Right cardiac atrium (tissue), 5 donors: ENCODE results near the gene B4GALNT4. TPM values are rescaled to one million over a fixed set of nuclear protein-coding genes. Genes with fewer than 3 reads are reported as not detected.

Experiments
- ATAC-seq, 2 donors: fragments of 200-7000 bp; cut with Tn5 transposase; one replicate each; pipeline versions ENCODE4 v1.8.0 to v1.9.1; 2020; ENCODE audit warnings: moderate library complexity in 2 of 2, mild to moderate bottlenecking in 1 of 2
- DNase-seq, 3 donors: peaks; one replicate each; pipeline ENCODE4 v3.0.0-alpha.2; 2020
- H3K27ac ChIP-seq: one replicate; pipeline ENCODE4 v1.5.1; 2013; ENCODE audit warnings: mild to moderate bottlenecking, low read length, control low read depth, moderate library complexity
- H3K27me3 ChIP-seq: one replicate; pipeline ENCODE4 v1.6.1; 2013; ENCODE audit not compliant: control insufficient read depth, insufficient read depth
- H3K4me1 ChIP-seq: one replicate; pipeline ENCODE4 v1.6.1; 2013; ENCODE audit warnings: low read length; ENCODE audit not compliant: control insufficient read depth, insufficient read depth
- H3K4me3 ChIP-seq: one replicate; pipeline ENCODE4 v1.5.1; 2013; ENCODE audit warnings: low read length, control low read depth
- H3K9me3 ChIP-seq: one replicate; pipeline ENCODE4 v1.6.1; 2013; ENCODE audit warnings: low read length; ENCODE audit not compliant: control insufficient read depth
- WGBS: extraction: QIAGEN DNeasy Blood & Tissue Kit; methylation state at CpG from one replicate; pipeline ENCODE4 v1.1.7; 2013; 5-methylcytosine and 5-hydroxymethylcytosine counted together
- intact Hi-C, 4 donors: fragments of 100-400 bp; cut with DNase I; formaldehyde crosslinking; loops; one replicate each; pipeline versions ENCODE4 v1.11.0 to v1.14.0; 2022 to 2023
- polyA plus RNA-seq: library from polyadenylated mRNA; stranded (reverse); fragments of 200-250 nt; gene quantifications from one replicate; pipeline ENCODE4 v1.2.3, GENCODE V29; 2013
- total RNA-seq, 4 donors: library from RNA; stranded (reverse); fragmentation: NEBNext Ultra II Directional; extraction: Animal tissue kit (Norgen Biotek cat#: 25700); gene quantifications; one replicate each; pipeline ENCODE4 v1.2.1, GENCODE V29; 2021
- donor health status: healthy with polysubstance abuse.
- donor health status: DM: no; HTN: yes; CAD: no.
- donor health status: DM: no; HTN: no; CAD: no.
- donor health status: DM: no; HTN: yes; CAD: no; lungs with severe emphysema.
- donor health status: DM: yes; HTN: yes; CAD: no.

B4GALNT4 gene
- total and polyA plus RNA-seq, 5 donors: 1.0 to 2.5 (median 1.4) TPM

DNA sequence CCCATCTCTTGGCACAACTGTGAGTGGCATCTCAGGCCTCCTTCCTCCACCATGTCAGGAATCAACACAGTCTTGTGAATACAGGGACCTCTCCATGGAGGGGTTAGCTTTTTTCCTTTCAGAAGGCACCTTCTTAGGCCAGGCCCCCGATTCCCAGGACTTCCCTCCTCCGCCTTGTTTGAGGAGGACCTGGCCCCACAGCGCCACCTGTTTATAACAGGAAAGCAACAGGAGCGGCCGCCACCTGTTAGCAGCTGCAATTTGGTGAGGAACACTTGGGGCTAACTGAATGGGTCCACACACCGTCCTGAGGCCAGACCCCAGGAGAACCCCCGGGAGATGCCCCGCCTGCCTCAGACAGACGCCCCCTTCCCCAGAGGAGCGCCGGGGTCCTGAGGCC, 20.9 kb downstream of the B4GALNT4 start:
- H3K27ac ChIP-seq: no peak overlapping the region
- H3K27me3 ChIP-seq: no peaks in the 10 kb centered on the region
- no peak for ATAC-seq
- intact Hi-C loops: no loop called here
- H3K4me3 ChIP-seq: no peak overlapping the region
- H3K4me1 ChIP-seq: no peaks in the 10 kb centered on the region
- no peaks in the 10 kb centered on the region for H3K9me3 ChIP-seq
- WGBS: 62% methylated on average over 9 of the region's 11 CpGs
- peak in 1 of 3 donors; percentile 51 for DNase-seq

- Histone ChIP-seq H3K4me1 (no peaks in the 10 kb centered on the region), H3K27ac (no peak overlapping the region), H3K9me3 (no peaks in the 10 kb centered on the region), H3K4me3 (no peak overlapping the region), H3K27me3 (no peaks in the 10 kb centered on the region)
- intact Hi-C loops: no loop called here
- ATAC-seq (no peak), DNase-seq (peak in 1 of 3 donors; percentile 32)
- 76% methylated on average over 38 of the region's 38 CpGs for WGBS
These were observed 22.1 kb downstream of the B4GALNT4 start for GRCh38 chr11:391117-392017.

DNA sequence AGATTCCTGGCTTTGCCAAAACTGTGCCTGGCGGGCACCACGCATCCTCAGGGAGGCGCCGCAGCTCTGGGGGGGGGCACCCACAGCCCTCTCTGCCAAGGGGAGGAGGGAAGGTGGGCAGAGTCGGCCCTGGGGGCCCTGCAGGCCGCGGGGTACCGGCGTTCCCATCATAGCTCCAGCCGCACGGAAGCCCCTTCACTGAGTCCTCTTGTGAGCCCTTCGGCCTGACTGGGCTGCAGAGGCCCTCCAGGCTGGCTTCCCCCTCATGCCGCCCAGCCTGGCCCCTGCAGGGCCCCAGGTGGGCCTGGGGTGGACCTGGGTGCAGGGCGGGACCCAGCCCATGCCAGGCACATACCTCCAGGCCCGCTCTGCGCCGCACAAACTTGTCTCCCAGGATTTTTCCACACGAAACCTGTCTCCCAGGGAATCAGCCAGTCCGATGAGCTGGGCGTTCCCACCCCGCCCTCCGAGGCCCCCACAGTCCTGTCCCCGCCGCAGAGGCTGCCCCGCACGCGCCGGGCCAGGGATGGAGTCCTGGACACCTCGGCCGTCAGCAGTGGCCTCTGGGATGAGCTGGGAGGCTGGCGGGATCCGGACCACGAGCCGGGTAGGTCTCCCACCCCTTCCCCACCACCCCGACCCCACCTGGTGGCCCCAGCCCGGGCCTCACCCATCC, 22.9 kb downstream of the B4GALNT4 start:
- intact Hi-C loops: no loop called here
- no peaks in the 10 kb centered on the region for H3K4me1 ChIP-seq
- H3K9me3 ChIP-seq: no peaks in the 10 kb centered on the region
- 90% methylated on average over 36 of the region's 36 CpGs for WGBS
- no peak overlapping the region for H3K27ac ChIP-seq
- no peak overlapping the region for H3K4me3 ChIP-seq
- no peaks in the 10 kb centered on the region for H3K27me3 ChIP-seq
- ATAC-seq (no peak), DNase-seq (no peak)

GRCh38 chr11:393219-394033, 24.1 kb downstream of the B4GALNT4 start:
- Histone ChIP-seq H3K4me3 (no peak overlapping the region), H3K9me3 (no peaks in the 10 kb centered on the region), H3K27ac (no peak overlapping the region), H3K27me3 (no peaks in the 10 kb centered on the region), H3K4me1 (no peaks in the 10 kb centered on the region)
- 85% methylated on average over 17 of the region's 17 CpGs for WGBS
- intact Hi-C loops: no loop called here
- ATAC-seq: no peak
- DNase-seq: no peak

GRCh38 chr11:394034-394857, 24.9 kb downstream of the B4GALNT4 start, which contains the start of gene PKP3:
Gene PKP3 (plus strand): TSS chr11:394209. CDS start chr11:394293, 84 bp downstream.
- Histone ChIP-seq H3K27me3 (no peaks in the 10 kb centered on the region), H3K4me3 (no peak within 1 kb of the TSS), H3K9me3 (no peaks in the 10 kb centered on the region), H3K4me1 (no peaks in the 10 kb centered on the region), H3K27ac (no peak within 1 kb of the TSS)
- intact Hi-C loops: no loop called here
- ATAC-seq: peak; percentile 30 to 58
- WGBS: 59% methylated on average over 57 of the region's 57 CpGs
- no peak for DNase-seq

DNA sequence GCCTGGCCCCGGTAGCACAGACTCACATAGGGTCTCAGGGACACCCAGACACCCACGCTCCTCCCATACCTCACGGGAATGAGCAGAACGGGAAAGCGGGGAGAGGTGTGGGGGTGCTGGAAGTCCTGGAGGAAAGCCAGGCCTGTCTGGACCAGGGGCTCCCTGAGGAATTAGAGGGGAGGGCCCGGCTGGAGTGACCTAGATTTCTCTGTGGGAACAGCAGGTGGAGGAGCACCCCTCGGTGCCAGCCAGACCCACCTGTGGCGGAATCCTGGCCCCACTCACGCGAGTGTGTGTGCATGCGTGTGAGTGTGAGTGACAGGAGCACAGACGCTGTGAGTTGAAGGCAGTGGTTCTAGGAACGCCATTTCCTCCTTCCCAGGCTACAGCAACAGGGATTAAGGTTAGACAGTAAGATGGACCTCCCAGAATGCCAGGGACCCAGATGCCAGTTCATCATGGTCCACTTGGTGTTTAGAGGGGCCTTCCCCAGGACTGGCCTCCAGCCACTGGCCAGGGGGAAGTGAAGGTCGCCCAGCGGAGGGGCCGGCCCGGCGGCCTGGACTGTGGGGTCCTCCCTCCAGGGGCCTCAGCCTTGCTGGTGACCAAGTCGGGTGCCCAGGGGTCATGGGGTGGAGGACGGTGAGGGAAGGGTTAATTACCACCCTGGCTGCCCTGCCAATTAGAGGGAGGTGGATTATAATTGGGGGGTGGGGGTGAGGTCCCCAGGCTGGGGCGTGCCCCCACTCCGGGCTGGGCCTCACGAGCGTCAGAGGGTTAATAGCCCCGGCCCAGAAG, 25.8 kb downstream of the B4GALNT4 start:
- 75% methylated on average over 25 of the region's 25 CpGs for WGBS
- DNase-seq: no peak
- intact Hi-C loops: no loop called here
- Histone ChIP-seq H3K4me3 (no peak overlapping the region), H3K9me3 (no peaks in the 10 kb centered on the region), H3K27ac (no peak overlapping the region), H3K4me1 (no peaks in the 10 kb centered on the region), H3K27me3 (no peaks in the 10 kb centered on the region)
- ATAC-seq: no peak

DNA sequence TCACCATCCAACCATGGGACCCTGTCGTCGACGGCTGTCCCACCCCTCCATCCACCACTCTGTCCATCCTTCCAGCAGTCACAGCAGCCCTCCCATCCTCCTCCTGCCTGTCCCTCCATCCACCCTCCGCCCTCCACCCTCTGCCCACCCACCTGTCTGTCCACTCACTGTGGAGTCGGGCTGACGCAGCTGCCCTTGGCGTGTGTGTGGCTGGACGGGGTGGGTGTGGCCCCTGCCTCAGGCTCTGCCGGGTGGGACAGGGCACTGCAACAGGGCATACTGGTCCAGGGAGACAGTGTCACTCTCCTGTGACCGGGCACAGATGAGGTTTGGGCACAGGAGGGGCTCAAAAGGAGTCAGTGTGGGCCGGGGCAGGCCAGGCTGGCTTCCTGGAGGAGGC, 26.6 kb downstream of the B4GALNT4 start:
- Histone ChIP-seq H3K9me3 (no peaks in the 10 kb centered on the region), H3K4me3 (no peak overlapping the region), H3K27me3 (no peaks in the 10 kb centered on the region), H3K4me1 (no peaks in the 10 kb centered on the region), H3K27ac (no peak overlapping the region)
- ATAC-seq: no peak
- DNase-seq: no peak
- WGBS: 68% methylated on average over 11 of the region's 11 CpGs
- intact Hi-C loops: no loop called here

DNA sequence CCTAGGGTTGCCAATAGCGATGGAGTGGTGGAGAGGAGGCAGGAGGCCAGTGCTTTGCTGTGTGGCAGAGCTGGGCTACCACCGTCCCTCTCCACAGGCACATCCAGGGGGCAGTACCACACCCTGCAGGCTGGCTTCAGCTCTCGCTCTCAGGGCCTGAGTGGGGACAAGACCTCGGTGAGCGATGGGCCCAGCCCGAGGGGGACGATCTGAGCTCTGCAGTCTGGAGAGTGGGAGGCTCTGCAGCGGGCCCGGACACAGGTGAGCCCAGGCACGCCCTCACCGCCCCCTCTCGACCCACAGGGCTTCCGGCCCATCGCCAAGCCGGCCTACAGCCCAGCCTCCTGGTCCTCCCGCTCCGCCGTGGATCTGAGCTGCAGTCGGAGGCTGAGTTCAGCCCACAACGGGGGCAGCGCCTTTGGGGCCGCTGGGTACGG, 27.2 kb downstream of the B4GALNT4 start:
- no peaks in the 10 kb centered on the region for H3K27me3 ChIP-seq
- 49% methylated on average over 23 of the region's 23 CpGs for WGBS

GRCh38 chr11:396948-397548, 27.7 kb downstream of the B4GALNT4 start:
- 47% methylated on average over 43 of the region's 43 CpGs for WGBS
- no peak overlapping the region for H3K4me3 ChIP-seq
- DNase-seq (peak; percentile 72 to 89 (median 89)), ATAC-seq (peak; percentile 75 to 83)
- H3K4me1 ChIP-seq: no peaks in the 10 kb centered on the region
- no peaks in the 10 kb centered on the region for H3K27me3 ChIP-seq
- H3K27ac ChIP-seq: no peak overlapping the region
- H3K9me3 ChIP-seq: no peaks in the 10 kb centered on the region
- intact Hi-C loops: no loop called here

More for the DNA sequence above, 27.2 kb downstream of the B4GALNT4 start:
- Histone ChIP-seq H3K9me3 (no peaks in the 10 kb centered on the region), H3K4me3 (no peak overlapping the region), H3K4me1 (no peaks in the 10 kb centered on the region), H3K27ac (no peak overlapping the region)
- DNase-seq (no peak), ATAC-seq (peak; percentile 24 to 33)
- intact Hi-C loops: no loop called here
